Vagina (tissue), 2 donors: ENCODE results near the gene ANXA10.

ENCODE experiments used
- CTCF ChIP-seq, 3 experiments: fragments of 450-650 bp in 2 of 3; fragments of 200-600 bp in 1 of 3; sonication (generic) in 1 of 3; IDR thresholded peaks; one replicate each; pipeline ENCODE4 v1.5.1; 2017 to 2019; ENCODE audit warnings: antibody characterized with exemption in 3 of 3, mild to moderate bottlenecking in 2 of 3, moderate library complexity in 2 of 3
- POLR2A ChIP-seq, 2 donors: fragments of 450-650 bp; IDR thresholded peaks; one replicate each; pipeline ENCODE4 v1.6.1; 2017; ENCODE audit warnings: antibody characterized with exemption in 2 of 2, mild to moderate bottlenecking in 2 of 2, moderate library complexity in 2 of 2

GRCh38 chr4:168070903-168071302 is 21.4 kb upstream of the ANXA10 start:
- TF ChIP-seq CTCF (IDR thresholded peaks at IDR 0.05) (no peak), POLR2A (IDR thresholded peaks at IDR 0.05) (no peak)
